ENCODE measurements around the gene PPP1R14C.
"Not testable (repeated sequence)": the region's sequence is repeated elsewhere in the genome, so short reads cannot be mapped to it uniquely, and the experiment has no call there.

PPP1R14C gene, protein sequence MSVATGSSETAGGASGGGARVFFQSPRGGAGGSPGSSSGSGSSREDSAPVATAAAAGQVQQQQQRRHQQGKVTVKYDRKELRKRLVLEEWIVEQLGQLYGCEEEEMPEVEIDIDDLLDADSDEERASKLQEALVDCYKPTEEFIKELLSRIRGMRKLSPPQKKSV
- total RNA-seq = 0 to 0.21 reads per million in 2 donors

DNA sequence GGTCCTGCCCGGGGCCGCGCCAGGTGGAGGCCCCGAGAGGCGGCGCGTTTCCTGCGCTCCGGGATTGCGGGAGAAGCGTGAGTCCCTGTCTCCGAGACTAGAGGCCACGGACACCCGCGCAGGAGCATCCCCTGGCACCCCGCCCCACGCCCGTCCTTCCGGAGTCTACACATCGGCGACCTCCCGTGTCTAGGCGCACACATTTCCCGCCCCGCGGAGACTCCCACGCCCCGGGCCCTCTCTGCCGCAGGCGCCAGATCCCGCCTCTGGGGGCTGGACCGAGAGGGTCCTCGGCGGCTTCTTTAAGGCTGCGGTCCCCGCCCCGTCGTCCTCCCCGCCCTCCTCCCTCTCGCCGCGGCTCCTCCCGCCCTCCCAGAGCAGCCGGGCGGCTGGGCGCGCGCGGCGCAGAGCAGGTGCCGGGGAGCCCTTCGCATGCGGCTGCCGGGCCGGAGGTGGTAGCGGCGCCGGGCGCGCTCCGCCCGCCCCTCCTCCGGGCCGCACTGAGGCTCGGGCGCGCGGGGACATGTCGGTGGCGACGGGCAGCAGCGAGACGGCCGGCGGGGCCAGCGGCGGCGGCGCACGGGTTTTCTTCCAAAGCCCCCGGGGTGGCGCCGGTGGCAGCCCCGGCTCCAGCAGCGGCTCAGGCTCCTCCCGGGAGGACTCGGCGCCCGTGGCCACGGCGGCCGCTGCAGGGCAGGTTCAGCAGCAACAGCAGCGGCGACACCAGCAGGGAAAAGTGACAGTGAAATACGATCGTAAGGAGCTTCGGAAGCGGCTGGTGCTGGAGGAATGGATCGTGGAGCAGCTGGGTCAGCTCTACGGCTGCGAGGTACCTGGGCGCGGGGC, at the start of gene PPP1R14C:
PPP1R14C (plus strand) TSS at position 375 of the 846 bp plus-strand sequence; CDS start at position 524, 149 bp downstream.
- DNase-seq = no peak

DNA sequence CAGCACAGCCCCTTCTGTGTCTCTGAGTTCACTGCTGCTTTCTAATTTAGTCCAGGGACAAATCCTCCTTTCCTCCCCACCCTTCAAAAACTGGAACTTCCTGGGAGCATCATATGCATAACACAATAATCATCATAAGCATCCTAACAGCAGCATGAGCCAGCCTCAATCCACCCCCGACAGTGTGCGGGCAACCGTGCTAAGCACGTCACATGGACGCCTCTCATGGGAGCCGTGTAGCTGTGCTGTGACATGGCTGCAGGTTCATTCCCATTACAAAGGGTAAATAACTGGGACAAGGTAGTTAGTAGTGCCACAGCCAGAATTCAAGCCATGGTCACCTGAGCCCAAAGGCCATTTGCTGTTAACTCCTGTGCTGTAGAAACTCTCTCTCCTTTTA, 49.4 kb upstream of the PPP1R14C start:
- DNase-seq = no peak

DNA sequence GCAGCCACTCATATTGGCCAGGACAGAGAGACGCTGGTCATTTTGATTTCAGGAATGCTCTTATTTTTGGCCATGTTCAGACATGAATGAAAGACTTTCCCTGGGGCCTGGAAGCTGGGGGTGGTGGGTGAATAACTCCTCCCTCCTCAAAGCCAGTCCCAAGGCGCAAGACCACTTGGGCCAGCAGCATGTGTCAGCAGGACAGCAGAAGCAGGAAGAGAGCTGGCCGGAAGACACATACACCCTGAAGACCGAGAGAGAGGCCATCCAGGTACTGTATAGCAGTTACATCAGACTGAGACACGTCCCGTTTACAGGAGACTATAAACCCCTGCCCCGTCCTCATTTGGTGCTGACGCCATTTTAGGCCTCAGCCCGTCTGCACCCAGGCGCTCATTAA, 44.7 kb upstream of the PPP1R14C start:
- no peak for DNase-seq

DNA sequence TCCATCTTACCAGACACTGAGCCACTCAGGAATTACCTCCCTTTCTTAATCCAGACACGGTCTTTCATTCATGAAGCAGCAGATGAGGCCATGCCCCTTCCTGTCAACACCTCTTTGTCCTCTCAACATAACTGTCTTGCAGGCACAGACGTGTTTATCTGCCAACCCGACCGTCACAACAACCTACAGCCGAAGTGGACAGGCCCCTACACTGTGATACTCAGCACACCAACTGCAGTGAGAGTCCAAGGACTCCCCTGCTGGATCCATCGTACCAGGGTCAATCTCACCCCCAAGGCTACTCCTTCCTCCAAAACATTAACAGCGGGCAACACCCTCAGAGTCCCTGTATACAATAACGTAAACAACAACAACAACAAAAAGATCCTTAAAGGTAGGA, 43.3 kb upstream of the PPP1R14C start:
- no peak for DNase-seq

DNA sequence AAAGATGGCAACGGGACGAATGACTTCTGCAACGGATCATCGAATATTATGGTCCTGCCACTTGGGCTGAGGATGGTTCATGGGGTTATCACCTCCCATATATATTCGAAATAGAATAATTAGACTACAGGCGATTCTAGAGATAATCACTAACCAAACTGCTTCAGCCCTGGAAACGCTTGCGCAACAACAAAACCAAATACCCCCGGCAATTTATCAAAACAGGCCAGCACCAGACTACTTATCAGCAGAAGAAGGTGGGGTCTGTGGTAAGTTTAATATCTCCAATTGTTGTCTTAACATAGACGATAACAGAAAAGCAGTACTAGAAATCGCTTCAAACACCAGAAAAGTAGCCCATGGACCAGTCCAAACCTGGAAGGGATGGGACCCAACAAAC, 42.9 kb upstream of the PPP1R14C start:
- DNase-seq = no peak

DNA sequence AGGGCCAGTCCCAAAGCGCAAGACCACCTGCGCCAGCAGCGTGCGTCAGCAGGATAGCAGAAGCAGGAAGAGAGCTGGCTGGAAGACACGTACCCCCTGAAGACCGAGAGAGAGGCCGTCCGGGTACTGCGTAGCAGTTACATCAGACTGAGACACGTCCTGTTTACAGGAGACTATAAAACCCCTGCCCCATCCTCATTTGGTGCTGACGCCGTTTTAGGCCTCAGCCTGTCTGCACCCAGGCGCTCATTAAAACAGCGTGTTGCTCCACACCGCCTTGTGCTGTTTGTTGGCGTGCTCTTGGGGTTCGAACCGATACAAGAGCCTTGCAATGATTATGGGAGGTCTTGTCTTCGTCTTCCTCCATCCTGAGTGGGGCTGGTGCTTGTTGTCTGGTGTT, 42.1 kb upstream of the PPP1R14C start:
- DNase-seq = no peak

DNA sequence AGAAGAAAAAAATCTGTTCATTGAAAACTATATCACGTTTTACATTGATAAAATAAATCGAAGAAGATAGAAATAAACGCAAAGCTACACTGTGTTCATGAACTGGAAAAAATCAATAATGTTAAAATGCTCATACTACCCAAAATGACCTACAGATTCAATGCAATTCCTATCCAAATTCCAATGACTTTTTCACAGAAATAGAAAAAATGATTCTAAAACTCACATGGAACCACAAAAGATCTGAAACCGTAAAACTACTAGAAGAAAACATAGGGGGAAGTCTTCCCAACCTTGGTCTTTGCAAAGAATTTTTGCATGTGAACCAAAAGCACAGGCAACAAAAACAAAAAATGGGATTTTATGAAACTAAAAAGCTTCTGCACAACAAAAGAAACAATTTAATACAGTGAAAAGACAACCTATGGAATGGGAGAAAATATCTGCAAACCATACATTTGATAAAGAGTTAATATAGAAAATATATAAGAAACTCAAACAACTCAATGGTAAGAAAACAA, 40.0 kb upstream of the PPP1R14C start:
- no peak for DNase-seq

DNA sequence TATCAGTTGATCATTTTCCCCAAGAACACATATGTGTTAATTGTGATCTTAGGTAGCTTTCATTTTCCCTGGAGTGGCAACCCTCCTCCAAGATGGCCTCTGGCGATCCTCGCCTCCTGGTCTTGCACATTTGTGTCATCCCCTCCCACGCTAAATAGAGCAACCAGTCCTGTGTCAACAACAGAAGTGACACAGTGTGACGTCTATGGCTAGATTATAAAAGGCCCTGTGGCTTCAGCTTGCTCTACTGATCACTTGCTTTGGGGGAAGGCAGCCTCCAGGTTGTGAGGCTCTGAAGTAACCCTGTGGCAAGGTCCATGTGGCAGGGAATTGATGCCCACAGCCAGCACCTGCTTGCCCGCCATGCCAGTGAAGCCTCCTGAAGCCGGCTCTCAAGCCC, 30.6 kb upstream of the PPP1R14C start:
- DNase-seq = no peak

DNA sequence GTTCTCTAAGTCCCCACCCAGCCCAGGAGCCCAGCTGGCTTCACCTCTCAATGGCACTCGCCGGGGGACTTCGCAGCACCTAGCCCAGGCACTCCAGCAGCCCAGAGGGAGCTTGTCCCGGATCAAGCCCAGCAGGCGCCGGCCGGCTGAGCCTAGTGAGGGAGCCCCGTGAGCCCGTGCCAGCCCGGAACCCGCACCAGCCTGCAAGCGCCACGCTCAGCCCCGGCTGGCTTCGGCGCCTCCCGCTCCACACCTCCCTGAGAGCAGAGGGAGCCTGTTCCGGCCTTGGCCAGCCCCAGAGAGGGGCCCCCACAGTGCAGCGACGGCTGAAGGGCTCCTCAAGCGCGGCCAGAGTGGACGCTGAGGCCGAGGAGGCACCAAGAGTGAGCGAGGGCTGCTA, 27.1 kb upstream of the PPP1R14C start:
- no peak for DNase-seq

DNA sequence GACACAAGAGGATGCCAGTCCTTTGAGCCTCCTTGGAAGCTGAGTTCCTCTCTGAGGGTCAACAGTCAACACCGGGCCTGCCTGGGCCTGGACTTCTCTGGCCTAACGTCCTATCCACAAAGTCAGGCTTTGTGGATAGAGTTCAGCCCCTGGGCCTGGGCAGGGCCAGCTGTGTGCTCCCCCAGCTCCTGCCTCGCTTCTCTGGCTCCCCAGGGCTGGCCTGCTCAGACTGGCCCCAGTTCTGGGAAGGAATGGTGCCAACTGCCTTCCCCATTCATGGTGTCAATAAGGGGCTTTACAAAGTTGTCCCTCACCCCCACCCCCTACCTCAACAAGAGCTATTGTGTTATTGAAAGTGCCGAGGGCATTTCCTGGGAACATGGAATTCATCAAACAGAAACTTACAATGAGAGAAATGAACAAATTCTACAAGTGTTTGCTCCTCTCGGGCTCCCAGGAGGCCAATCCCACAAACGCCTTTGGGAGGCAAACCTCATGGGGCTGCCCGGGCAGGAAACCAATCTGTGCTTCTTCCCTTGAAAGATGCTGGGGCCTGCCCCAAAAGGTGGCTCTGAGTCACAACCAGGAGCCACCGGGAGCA, 26.5 kb upstream of the PPP1R14C start:
- DNase-seq = no peak

DNA sequence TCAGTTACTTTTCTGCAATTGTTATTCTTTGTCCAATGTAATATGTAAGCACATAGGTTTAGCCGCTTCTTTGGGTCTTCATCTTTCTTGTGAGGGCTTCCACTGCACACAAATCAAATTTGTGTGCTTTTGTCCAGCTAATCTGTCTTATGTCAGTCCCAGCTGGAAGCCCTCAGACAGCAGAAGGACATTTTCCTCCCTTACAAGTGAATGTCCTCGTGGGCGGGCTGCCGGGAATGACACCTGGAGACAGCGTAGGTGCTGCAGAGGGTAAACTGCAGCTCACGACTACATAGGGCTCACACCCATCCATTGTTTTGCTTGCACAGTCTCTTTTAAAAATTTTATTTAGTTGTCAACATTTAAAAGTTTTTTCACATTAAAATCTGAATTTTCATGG, 24.6 kb upstream of the PPP1R14C start:
- DNase-seq = no peak

DNA sequence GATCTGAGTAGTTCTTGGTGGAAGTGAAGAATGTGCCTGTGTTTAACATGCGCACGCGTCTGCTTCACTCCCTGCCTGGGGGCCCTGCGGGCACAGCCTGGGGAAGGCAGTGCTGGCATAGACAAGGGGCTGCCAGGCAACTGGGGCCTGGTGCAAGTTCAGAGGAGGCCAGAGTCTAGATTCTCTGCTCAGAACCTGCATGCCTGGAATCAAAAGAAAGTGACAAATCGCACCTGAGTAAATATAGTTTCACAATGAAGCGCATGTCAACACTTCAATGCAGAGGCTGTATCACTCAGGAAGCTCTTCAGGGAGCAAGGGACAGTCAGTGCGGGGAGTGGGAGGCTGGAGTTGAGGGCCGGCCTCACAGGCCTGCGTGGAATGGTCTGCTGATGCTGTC, 24.2 kb upstream of the PPP1R14C start:
- DNase-seq = no peak

DNA sequence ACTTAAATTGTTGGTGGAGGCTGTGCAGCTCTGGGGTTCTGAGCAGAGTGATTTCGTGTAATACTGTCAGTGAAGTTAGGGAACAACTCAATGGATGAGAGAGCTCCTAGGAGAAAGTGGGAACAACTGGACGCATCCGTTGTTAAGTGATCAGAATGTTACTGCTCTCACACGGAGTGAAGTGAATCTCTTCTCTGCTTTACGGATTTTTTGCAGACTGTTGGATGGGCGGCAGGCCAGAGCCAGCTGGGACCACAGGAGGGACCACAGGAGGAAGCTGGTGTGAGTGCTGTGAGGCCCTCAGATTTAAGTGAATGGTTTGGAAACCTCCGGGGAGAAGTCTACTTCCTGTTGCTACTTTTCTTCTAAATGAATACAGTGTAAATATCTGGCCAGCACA, 23.7 kb upstream of the PPP1R14C start:
- DNase-seq = no peak

DNA sequence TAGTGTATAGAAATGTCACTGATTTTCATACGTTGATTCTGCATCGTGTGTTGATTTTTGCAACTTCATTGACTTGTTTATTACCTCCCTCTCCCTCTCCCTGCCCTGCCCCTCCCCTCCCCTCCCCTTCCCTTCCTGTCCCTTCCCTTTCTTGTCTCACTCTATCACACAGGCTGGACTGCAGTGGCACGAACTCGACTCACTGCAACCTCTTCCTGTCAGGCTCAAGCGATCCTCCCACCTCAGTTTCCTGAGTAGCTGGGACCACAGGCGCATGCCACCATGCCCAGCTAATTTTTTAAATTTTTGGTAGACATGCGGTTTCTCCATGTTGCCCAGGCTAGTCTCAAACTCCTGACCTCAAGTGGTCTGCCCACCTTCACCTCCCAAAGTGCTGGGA, 19.2 kb upstream of the PPP1R14C start:
- DNase-seq = no peak

DNA sequence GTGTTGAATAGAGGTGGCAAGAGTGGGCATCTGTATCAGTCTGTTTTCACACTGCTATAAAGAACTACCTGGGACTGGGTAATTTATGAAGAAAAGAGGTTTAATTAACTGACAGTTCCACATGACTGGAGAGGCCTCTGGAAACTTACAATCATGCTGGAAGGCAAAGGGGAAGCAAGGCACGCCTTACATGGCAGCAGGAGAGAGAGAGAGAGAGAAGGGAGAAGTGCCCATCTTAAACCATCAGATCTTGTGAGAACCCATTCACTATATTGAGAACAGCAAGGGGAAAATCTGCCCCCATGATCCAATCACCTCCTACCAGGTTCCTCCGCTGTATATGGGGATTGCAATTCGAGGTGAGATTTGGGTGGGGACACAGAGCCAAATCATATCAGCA, 18.6 kb upstream of the PPP1R14C start:
- DNase-seq = no peak

DNA sequence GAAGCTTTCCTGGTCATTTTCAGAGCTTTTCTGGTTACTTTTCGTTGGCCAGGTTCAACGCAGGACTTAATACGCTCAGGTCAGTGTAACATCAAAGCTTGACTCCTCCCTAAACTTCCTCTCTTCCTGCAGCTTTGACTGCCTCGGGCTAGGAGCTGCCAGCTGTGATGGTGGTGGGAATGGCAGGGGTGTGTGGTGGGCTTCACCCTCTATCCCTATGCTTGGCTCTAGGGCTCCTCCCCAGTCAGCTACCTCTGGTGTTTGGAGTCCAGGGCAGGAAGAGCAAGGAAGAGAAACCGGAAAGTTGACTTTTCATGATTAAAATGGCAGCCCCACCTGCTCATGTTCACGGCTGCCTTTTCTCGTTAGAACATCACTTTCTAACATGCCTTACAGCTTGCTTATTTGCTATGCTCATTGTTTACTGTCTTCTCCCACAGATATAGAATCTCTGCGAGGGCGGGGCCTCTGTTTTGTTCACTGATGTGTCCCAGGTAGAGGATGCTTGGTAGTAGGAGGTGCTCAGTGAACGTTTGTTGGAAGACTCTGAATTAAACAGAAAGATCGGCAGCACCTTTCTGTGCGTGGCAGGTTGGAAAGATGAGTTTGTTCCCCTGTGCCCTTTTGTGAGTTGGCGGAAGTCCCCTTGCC, 16.1 kb upstream of the PPP1R14C start:
- no peak for DNase-seq

DNA sequence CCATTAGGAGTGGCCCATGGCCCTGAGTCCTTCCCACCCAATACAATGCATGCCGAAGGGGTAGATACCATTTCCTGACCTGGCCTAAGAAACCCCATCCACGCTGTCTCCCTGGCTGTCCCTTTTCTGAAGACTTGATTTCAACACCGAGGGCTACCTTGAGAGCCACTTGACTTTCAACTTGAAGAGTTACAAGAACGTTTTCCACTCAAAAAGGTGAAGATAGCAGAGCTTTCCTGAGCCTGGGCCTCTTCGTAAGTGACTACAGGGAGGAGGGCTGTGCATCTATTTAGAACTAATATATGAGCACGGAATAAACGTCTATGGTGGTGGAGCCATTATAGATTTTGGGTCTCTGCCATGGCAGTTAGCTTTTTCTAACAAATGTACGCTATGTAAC, 14.4 kb upstream of the PPP1R14C start:
- no peak for DNase-seq

DNA sequence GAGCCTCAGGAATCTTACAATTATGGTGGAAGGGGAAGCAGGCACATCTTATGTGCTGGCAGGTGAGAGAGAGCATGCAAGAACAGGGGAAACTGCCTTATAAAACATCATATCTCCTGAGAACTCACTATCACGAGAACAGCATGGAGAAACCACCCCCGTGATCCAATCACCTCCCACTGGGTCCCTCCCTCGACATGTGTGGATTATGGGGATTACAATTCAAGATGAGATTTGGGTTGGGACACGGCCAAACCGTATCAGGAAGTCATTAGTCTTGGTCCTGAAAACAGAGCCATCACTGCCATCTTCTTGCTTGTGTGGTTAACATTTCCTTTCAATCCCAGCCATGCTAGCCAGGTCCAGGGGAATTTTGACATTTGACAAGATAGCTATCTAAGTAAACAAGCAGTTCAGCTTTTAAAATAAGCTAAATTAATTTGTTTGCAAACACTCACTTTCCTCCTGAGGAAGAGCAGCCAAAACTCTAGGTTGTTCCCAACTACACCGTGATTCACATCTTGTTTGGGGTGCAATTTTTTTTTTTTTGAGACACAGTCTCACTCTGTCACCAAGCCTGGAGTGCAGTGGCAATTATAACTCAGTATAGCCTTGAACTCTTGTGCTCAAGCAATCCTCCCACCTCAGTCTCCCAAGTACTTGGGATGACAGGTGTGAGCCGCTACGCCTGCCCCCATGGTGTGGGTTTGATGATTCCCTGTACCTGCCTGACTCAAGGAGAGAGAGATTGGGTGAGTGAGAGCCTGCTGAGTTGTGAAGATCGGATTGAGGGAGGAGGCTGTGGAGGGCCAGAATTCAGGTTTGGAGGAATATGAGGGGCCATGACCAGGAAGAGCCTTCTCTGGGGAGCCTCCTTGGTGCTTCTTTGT, 13.0 kb upstream of the PPP1R14C start:
- DNase-seq = no peak

DNA sequence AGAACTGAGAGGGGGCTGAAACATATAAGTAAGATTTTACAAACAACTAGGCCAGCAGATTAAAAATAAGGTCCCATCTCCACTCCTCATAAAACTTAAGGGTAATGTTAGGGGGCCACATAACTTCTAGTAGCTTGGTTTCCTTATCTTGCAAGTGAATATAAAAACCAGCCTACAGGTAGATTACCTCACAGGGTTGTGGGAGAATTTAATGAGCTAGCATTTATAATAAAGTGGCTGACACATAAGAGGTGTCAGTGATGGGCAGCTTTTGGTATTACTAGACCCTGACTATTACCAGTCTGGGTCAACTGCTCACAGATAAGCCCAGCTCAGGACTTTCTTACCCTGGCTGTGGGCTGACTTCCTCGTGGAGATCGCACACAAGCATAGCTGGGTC, 9.2 kb upstream of the PPP1R14C start:
- DNase-seq = no peak

DNA sequence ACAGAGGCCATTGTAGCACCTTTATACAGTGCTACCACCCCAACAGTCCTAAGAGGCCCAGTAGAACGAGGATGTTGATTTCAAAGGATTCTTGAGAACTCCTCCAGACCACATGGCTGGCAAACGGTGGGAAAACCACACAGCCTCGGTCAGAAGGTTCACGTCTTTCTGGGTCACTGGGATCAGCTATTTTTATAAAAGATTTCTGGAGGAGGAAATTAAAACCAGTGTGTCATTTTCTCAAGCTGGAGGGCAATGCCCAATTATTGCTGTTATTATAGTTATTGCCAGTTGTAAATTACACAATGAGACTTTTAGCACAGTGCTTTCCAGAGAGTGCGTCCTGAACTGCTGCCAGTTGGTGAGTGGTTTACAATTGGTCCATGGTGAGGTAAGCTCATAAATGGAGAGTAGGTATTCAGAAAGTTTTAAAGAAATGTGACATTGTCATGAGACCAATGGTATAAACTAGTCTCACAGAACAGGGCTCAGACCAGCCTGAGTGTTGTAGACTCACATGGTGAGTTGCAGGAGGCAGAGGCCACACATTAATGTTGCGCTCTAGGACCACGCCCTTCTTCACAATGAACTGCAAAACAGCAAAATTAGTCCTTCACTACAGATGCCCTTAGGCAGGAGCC, 8.4 kb upstream of the PPP1R14C start:
- DNase-seq = no peak

DNA sequence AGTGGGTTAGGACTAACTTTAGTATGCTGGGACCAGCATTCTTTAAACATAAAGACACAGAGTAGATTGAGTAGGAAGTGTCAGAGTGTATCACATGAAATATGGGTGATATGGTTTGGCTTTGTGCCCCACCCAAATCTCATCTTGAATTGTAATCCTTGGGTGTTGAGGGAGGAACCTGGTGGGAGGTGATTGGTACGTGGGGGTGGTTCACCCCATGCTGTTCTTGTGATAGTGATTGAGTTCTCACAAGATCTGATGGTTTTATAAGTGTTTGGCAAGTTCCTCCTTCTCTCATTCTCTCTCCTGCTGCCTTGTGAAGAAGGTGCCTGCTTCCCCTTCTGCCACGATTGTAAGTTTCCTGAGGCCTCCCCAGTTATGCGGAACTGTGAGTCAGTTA, 5.1 kb upstream of the PPP1R14C start:
- not testable (repeated sequence) for DNase-seq

DNA sequence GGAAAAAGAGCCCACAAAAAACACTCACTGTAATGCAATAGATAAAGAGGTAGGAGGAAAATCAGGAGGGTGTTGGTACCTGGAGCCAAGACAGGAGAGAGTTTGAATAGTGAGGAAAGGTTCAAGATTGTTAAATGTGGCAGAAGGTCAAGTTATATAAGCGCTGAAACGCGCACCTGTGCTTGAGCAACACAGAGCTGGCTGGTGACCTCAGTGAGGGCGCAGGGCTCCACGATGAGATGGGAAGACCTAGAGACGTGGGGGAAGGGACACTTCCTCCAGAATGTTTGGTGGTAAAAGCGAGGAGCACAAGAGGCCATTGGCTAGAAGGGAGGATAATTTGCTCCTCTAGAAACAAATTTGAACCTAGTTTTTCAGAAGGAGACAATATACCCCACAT, 4.2 kb upstream of the PPP1R14C start:
- no peak for DNase-seq

All from T-helper 9 cell (primary cell).